SK-N-SH (cell line): ENCODE results near the gene MTAP. TPM values are rescaled to one million over a fixed set of nuclear protein-coding genes. Genes with fewer than 3 reads are reported as not detected.

Experiments
- CTCF ChIA-PET: fragments of 300-600, 350-600 bp; formaldehyde crosslinking; extraction: SDS; loops from one replicate; lab custom pipeline; 2021; lab: Yijun Ruan, JAX
- POLR2A ChIA-PET: fragments of 350-600 bp; sonication (Branson Sonifier 250); formaldehyde crosslinking; extraction: SDS; loops from one replicate; lab custom pipeline; 2020; ENCODE audit warnings: antibody characterized with exemption, inconsistent platforms; lab: Yijun Ruan, JAX
- DNase-seq: peaks from one replicate; pipeline ENCODE4 v3.0.0; 2012
- H2AFZ ChIP-seq: fragments of 200-600 bp; sonication (generic); 2 replicates; pipeline ENCODE4 v1.8.1; 2016; ENCODE audit warnings: antibody characterized with exemption, mild to moderate bottlenecking, low read depth
- H3F3A ChIP-seq: fragments of 200-600 bp; sonication (generic); replicated peaks from 2 replicates; pipeline ENCODE3; 2016; ENCODE audit warnings: antibody characterized with exemption, mild to moderate bottlenecking; ENCODE audit not compliant: insufficient read depth
- H3K27ac ChIP-seq, 2 experiments: fragments of 200-500 bp in 1 of 2; fragments of 200-600 bp in 1 of 2; sonication (Bioruptor generic) in 1 of 2; sonication (generic), shearing (Covaris generic) in 1 of 2; 2 replicates each; pipeline versions ENCODE4 v1.5.1 to v1.6.1; 2014 to 2016; ENCODE audit warnings: low read depth in 2 of 2, inconsistent platforms in 1 of 2, low read length in 1 of 2, mild to moderate bottlenecking in 1 of 2, mixed read lengths in 1 of 2
- H3K27me3 ChIP-seq: fragments of 200-600 bp; sonication (generic), shearing (Covaris generic); 2 replicates; pipeline ENCODE4 v1.6.1; 2016; ENCODE audit warnings: mixed run types; ENCODE audit not compliant: insufficient read depth
- H3K36me3 ChIP-seq, 2 experiments: fragments of 200-500 bp in 1 of 2; fragments of 200-600 bp in 1 of 2; sonication (Bioruptor generic) in 1 of 2; sonication (generic) in 1 of 2; replicated peaks in 1 of 2; 2 replicates each; pipeline versions ENCODE3 to v1.5.1; 2014 to 2016; ENCODE audit warnings: low read length in 1 of 2, mild to moderate bottlenecking in 1 of 2; ENCODE audit not compliant: insufficient read depth in 2 of 2, control insufficient read depth in 1 of 2
- H3K4me1 ChIP-seq, 2 experiments: fragments of 200-500 bp in 1 of 2; fragments of 200-600 bp in 1 of 2; sonication (Bioruptor generic) in 1 of 2; sonication (generic), shearing (Covaris generic) in 1 of 2; 2 replicates each; pipeline versions ENCODE4 v1.5.1 to v1.6.1; 2014 to 2016; ENCODE audit warnings: low read depth in 1 of 2, low read length in 1 of 2, mixed run types in 1 of 2; ENCODE audit not compliant: insufficient read depth in 2 of 2, control insufficient read depth in 1 of 2
- H3K4me2 ChIP-seq: fragments of 200-600 bp; sonication (generic), shearing (Covaris generic); 2 replicates; pipeline ENCODE4 v1.6.1; 2017; ENCODE audit warnings: mixed run types
- H3K4me3 ChIP-seq, 2 experiments: fragments of 200-500 bp in 1 of 2; fragments of 200-600 bp in 1 of 2; sonication (Bioruptor generic) in 1 of 2; sonication (generic), shearing (Covaris generic) in 1 of 2; 2 replicates each; pipeline versions ENCODE4 v1.5.1 to v1.8.1; 2014 to 2016; ENCODE audit warnings: low read depth in 2 of 2, inconsistent platforms in 1 of 2, low read length in 1 of 2, mild to moderate bottlenecking in 1 of 2, mixed read lengths in 1 of 2, moderate library complexity in 1 of 2
- H3K79me2 ChIP-seq: fragments of 200-600 bp; sonication (generic); 2 replicates; pipeline ENCODE4 v1.8.1; 2017; ENCODE audit warnings: mild to moderate bottlenecking; ENCODE audit not compliant: insufficient read depth
- H3K9ac ChIP-seq: fragments of 200-600 bp; sonication (generic); 2 replicates; pipeline ENCODE4 v1.6.1; 2017; ENCODE audit warnings: mixed run types
- H3K9me2 ChIP-seq: fragments of 200-600 bp; sonication (generic); 2 replicates; pipeline ENCODE4 v1.6.1; 2017; ENCODE audit warnings: mixed run types
- H3K9me3 ChIP-seq: fragments of 200-600 bp; sonication (generic); 2 replicates; pipeline ENCODE4 v1.6.1; 2017; ENCODE audit warnings: mixed run types, mild to moderate bottlenecking, moderate library complexity
- H4K20me1 ChIP-seq: fragments of 200-600 bp; sonication (generic); 2 replicates; pipeline ENCODE4 v1.6.1; 2017; ENCODE audit warnings: mild to moderate bottlenecking, mixed run types; ENCODE audit not compliant: insufficient read depth
- EP300 ChIP-seq, 2 experiments: IDR thresholded peaks; 2 replicates each; pipeline versions ENCODE4 v1.4.0 to v1.6.1; 2012; ENCODE audit warnings: borderline replicate concordance in 1 of 2, low read depth in 1 of 2, low read length in 1 of 2
- FOXJ3 ChIP-seq: sonication (generic); formaldehyde crosslinking; IDR thresholded peaks from 2 replicates; pipeline ENCODE4 v1.5.1; 2020; ENCODE audit warnings: mild to moderate bottlenecking, missing genetic modification reagents
- IRF3 ChIP-seq: fragments of 150-350 bp; IDR thresholded peaks from 2 replicates; pipeline ENCODE4 v1.6.1; 2016; ENCODE audit warnings: mild to moderate bottlenecking, low read depth, low read length
- MAX ChIP-seq: IDR thresholded peaks from 2 replicates; pipeline ENCODE4 v1.4.0; 2012; ENCODE audit warnings: low read depth
- MEF2A ChIP-seq: IDR thresholded peaks from 2 replicates; pipeline ENCODE4 v1.4.0; 2012; ENCODE audit warnings: low read depth, borderline replicate concordance
- NFIC ChIP-seq: IDR thresholded peaks from 2 replicates; pipeline ENCODE4 v1.4.0; 2012; ENCODE audit warnings: borderline replicate concordance
- PBX3 ChIP-seq: IDR thresholded peaks from 2 replicates; pipeline ENCODE4; 2012
- RAD21 ChIP-seq: IDR thresholded peaks from 2 replicates; pipeline ENCODE4 v1.6.1; 2012; ENCODE audit warnings: mild to moderate bottlenecking, low read length
- REST ChIP-seq: IDR thresholded peaks from 2 replicates; pipeline ENCODE4 v1.6.1; 2012; ENCODE audit warnings: mild to moderate bottlenecking, low read depth, low read length, moderate library complexity
- RFX5 ChIP-seq: IDR thresholded peaks from 2 replicates; pipeline ENCODE4 v1.6.1; 2012; ENCODE audit warnings: mild to moderate bottlenecking, improper control_type of control experiment, low read length
- TCF12 ChIP-seq: IDR thresholded peaks from 2 replicates; pipeline ENCODE4 v1.4.0; 2012
- USF1 ChIP-seq: IDR thresholded peaks from 2 replicates; pipeline ENCODE4 v1.4.0; 2012; ENCODE audit warnings: low read depth, borderline replicate concordance
- USF2 ChIP-seq: fragments of 150-350 bp; IDR thresholded peaks from 2 replicates; pipeline ENCODE4 v1.6.1; 2017; ENCODE audit warnings: antibody characterized with exemption, low read length, low read depth, borderline replicate concordance
- ZBTB33 ChIP-seq: IDR thresholded peaks from 2 replicates; pipeline ENCODE4 v1.4.0; 2012; ENCODE audit warnings: low read depth, borderline replicate concordance
- WGBS: methylation state at CpG from one replicate; pipeline ENCODE4 v1.1.6; 2017; ENCODE audit warnings: low lambda C conversion rate; 5-methylcytosine and 5-hydroxymethylcytosine counted together
- polyA plus RNA-seq, 3 experiments: library from polyadenylated mRNA; depleted of rRNA; stranded (reverse); fragments of >200 nt; gene quantifications; 2 replicates each; pipeline ENCODE4 v1.2.3, GENCODE V29; 2012

The MTAP gene
- polyA plus RNA-seq, 1 of the 3 experiments (the other 2 are of a cell fraction): 9.8 TPM

GRCh38 chr9:21779397-21779796, 23.0 kb upstream of the MTAP start (continued):
- TF ChIP-seq ZBTB33 (no peak), MEF2A (no peak), USF1 (no peak), USF2 (no peak), PBX3 (no peak), REST (no peak), RFX5 (no peak)

GRCh38 chr9:21781656-21782055, 20.8 kb upstream of the MTAP start:
- TF ChIP-seq FOXJ3 (no peak), TCF12 (no peak), MAX (no peak), EP300 (IDR thresholded peaks at IDR 0.05; ENCODE audit: borderline replicate concordance in 1 of 2, low read depth in 1 of 2, low read length in 1 of 2) (no peak), NFIC (no peak), RAD21 (no peak), IRF3 (no peak), ZBTB33 (no peak)
- TF ChIP-seq, all 33 proteins: peak for 0
- no peak overlapping the region for H3K27ac ChIP-seq
- H2AFZ ChIP-seq: no peak overlapping the region
- H3K4me2 ChIP-seq: no peak overlapping the region
- no peaks in the 10 kb centered on the region for H4K20me1 ChIP-seq
- no peaks in the 10 kb centered on the region for H3K36me3 ChIP-seq
- no peaks in the 10 kb centered on the region for H3K9me3 ChIP-seq
- CTCF ChIA-PET: interaction anchor here (1.2 kb wide), 1 partner anchor 316 kb away, joined by 3 read pairs; no protein-coding TSS in a partner anchor
- no peaks in the 10 kb centered on the region for H3K9me2 ChIP-seq
- H3F3A ChIP-seq: no peaks in the 10 kb centered on the region
- H3K27me3 ChIP-seq: peaks cover 11% of the 10 kb centered on the region; the same call in 1 of the 2 replicates
- no peak overlapping the region for H3K4me3 ChIP-seq
- DNase-seq: no peak
- no peaks in the 10 kb centered on the region for H3K4me1 ChIP-seq
- 18% methylated on average over 2 of the region's 2 CpGs for WGBS
- POLR2A ChIA-PET: no interaction called here
- H3K9ac ChIP-seq: no peak overlapping the region
- no peaks in the 10 kb centered on the region for H3K79me2 ChIP-seq
